ENCODE data around the gene KCNAB1.

Gene KCNAB1

GRCh38 chr3:156378871-156379270 is 258.5 kb downstream of the KCNAB1 start:
- DNase-seq = no peak

DNA sequence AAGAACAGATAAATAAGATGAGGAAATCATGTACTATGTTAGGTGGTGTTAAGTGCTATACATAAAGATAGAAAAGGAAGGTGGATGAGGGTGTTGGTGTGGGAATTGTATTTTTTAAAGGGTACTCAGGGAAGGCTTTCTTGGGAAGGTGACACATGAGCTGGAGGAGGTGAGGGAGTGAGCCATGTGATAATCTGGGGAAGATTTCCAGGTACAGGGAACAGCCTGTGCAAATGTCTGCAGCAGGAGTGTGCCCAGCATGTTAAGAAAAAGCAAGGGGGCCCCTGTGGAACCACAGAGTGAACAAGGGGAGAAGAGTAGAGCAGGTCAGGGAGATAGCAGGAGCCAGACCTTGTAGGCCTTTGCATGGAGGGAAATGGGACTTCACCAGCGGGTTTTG is 258.9 kb downstream of the KCNAB1 start:
- no peak for DNase-seq

GRCh38 chr3:156381253-156381652 is 260.9 kb downstream of the KCNAB1 start:
- DNase-seq = no peak

DNA sequence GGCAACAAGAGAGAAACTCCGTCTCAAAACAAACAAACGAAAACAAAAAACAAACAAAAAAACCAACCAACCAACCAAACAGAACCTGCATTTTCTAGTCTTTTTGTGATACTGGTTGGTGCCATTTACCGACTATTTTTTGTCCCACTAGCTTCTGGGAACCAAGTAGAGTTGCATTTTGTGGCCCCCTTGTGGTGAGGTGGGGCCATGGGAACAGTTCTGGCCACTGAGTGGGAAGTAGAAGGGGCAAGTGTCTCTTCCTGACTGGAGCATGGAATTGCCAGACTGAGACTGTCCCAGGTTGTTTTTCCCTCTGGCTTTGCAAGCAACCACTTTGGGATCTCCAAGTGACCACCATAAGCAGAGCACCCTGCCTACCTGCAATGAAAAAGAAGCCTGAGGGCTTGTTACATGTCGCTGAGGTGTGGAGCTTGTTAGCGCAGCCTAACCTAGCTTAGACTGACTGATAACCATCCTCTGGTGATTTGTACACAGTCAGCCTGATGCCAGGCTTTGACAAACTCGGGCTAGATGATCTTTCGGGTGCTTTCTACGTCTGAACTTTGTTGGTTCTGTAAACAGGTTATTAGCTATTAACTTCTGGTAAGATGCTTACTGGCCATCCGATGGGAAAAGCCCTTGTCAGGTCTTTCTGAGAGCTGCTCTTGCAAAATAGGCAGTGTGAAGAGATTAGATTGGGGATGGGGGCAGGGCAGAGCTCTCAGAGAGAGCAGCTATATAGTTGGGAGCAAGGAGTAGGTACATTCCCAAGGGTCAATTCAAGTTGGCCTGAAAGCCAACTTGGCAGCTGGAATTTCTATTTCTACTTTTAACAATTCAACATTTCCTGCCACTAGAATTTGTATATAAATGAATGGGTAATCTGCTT is 262.3 kb downstream of the KCNAB1 start:
- no peak for DNase-seq

GRCh38 chr3:156383441-156384025 is 263.2 kb downstream of the KCNAB1 start:
- DNase-seq = no peak

DNA sequence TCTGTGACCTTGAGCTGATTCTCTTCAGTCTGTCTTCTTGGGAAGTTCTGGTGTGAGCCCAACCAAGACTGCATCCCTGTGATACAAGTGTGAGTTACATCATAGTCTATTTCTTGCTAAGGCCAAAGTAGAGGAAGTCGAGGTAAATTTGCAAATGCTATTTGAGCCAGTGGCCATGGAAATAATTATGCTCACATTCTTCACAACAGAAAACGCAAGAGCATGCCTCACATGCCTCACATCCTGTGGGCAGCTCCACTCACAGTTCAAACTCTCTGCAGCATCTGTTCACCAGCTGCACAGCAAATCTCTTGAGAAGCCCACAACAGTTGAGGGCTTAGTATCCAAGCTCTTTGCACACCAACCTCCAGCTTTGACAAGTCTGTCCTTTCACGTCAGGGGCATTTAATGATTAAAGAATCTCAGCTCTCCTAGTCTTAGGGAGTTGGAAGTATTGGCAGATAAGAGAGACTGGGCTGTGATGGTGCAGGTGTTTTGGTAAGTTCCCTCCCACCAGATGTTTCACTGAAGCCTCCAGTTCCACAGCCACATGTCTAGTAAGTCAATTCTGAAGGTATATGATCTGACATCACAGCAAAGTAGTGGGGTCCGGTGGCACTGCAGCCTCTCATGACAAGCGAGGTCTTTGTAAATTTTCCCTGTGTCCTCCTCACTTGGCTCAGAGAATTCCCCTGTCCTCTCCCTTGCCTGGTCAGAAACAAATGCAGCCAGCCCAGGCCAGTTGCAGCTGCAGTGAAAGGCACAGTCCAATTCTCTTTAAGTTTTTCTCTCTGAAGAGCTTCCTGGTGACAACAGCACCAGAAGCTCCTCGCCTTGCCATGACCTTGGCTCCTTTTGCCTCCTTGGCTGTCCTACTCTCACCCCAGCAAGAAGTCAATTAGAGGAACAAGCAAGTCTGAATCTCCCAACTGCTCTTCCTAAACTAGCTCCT is 268.4 kb downstream of the KCNAB1 start:
- peak; percentile 80 for DNase-seq

DNA sequence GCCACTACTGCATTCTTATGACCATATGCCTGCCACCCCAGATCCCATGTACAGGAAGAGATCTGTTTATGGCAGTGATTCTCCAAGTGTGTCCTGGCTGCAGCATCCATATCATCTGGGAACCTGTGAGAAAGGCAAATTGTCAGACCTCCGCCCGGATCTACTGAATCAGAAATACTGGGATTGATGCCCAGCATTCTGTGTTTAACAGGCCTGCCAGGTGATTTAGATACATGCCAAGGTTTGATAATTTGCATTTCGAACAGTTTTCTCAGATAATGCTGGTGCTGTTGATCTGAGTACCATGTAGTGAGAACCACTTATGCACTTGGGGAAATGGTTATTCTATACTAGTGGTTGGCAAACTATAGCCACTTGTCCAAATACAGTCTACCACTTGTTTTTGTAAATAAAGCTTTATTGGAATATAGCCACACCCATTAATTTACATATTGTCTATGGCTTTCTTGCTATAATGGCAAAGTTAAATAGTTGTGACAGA is 269.1 kb downstream of the KCNAB1 start:
- DNase-seq = no peak

DNA sequence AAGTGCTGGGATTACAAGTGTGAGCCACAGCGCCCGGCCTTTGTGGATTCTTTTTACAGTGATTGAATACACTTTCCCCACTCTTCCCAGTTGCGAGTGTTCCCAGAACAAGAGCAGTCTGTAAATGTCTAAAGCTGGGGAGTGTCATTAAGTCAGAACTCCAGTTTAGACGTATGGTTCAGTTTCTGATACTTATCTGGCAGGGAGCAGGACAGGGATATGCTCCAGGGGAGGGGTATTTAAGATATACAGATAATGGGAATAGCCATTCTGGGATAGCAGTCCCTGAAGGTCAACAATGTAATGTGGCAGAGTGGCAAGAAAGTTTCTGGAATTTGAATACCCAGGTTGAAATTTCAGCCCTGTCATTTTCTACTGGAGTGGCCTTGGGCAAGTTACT is 270.5 kb downstream of the KCNAB1 start:
- DNase-seq = no peak

DNA sequence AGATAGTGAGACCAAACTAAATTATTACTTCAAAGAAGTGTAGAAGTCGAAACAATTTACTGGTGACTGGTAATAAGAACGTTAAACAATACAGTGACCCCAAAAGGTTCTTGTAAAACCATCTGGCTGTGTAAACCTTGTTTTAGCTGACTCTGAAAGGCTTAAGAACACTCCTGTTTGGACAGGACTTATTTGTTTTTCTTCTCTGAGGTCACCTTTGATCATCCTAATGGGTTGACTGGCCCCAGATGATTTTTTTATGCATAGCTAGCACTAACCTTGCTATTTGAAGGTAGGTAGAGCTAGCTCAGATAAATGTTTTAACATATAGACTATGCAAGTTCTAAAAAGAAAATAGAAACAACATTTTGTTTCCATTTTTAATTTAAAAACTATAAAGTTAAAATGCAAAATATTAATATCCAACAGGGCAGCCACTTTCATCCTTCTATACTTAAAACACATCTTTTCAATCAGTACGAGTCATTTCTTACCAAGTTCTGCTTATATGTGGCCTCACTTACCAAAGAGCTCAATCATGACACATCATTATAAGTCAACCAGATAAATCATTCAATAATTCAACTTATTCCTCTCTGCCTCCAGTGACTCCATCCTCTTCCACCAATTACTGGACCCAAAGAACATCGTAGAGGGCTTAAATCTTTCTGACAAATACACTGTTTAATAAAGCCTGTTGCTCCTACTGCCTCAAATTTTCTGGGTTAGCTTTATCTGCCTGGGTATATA is 275.8 kb downstream of the KCNAB1 start:
- DNase-seq = no peak

- no peak for DNase-seq
These were observed 276.5 kb downstream of the KCNAB1 start for GRCh38 chr3:156396851-156397250.

DNA sequence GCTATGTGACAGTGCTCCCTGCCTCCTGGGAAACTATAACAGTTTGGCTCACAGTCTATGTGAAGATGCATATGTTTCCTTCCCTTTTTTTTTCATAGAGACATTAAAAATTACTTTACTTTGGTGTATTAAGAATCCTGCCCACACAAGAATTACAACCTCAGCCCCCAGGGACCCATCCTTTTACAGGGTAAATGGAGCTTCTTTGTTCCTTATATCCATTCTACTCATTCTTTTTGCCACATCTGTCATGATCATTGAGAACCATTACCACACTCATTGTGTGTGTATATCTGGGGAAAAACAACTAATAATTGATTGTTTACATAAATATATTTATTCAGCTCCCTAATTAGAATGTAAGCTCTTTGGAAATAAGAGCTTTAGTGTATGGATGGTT is 277.2 kb downstream of the KCNAB1 start:
- no peak for DNase-seq

DNA sequence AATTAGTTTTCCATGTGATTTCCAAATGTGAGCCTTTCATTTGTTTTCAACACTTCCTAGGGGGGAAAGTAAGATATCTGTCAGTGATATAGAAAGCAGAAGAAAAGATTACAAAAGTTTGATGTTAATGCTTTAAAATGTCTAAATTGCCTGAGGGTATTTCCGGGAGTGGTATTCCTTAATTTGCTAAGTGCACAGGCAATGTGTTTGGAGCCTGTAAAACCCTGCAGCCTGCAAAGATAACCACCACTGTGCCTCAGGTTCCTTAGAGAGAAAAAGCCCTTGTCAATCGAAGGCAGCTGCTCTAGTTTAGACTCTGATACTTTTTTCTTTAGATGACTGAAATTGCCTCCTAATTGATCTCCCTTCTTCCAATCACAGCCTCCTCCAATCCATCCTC is 279.7 kb downstream of the KCNAB1 start:
- DNase-seq = no peak

- no peak for DNase-seq
These were observed 280.4 kb downstream of the KCNAB1 start for GRCh38 chr3:156400735-156401134.

- DNase-seq = no peak
These were observed 283.8 kb downstream of the KCNAB1 start for GRCh38 chr3:156404217-156404616.

GRCh38 chr3:156406393-156406792 is 286.0 kb downstream of the KCNAB1 start:
- DNase-seq = no peak

DNA sequence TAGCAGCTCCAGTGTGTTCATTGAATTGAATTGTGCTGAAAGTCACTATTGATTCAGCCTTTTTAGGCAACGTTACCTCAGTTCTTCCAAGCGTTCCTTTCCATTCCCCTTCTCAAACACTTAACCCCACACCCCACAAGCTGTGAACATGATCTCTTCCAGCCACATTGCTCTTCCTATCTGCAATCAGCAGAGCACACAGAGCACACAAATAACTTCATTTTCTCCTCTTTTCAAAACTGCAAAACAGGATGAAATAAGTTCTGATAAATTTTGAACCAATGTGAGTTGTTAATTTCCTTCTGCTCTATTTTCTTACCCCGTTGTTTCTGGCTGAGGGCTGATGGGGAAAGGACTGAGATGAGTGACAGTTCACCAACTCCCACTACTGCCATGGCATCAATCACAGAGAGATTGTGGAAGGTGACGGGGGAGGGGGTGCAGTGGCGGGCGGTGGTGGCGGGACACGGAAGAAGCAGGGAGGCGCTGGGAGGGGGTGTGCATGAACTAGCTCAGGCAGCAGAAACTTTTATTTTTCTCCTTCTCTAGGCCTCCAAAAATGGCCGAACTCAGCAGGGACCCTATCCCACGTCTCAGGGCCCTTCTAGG is 287.3 kb downstream of the KCNAB1 start:
- no peak for DNase-seq

DNA sequence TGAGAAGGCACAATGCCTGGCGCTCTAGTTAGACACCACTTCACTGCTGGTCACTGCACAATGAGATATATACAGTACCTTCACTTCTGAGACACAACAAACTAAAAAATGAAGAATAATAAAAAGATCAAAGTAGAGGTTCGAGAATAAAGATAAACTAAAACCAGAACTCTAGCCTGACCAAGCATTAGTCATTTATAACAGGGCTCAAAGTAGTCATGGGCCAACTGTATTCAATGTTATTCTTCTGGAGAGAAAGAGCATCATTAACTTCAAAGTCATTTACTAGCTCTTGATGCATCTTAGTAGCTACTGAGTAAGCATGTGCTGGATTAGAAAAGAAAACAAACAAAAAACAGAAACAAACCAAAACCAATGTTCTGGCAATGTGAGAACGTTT is 289.3 kb downstream of the KCNAB1 start:
- DNase-seq = no peak

GRCh38 chr3:156412600-156412999 is 292.2 kb downstream of the KCNAB1 start:
- no peak for DNase-seq

GRCh38 chr3:156413293-156413892 is 293.0 kb downstream of the KCNAB1 start:
- DNase-seq = no peak

DNA sequence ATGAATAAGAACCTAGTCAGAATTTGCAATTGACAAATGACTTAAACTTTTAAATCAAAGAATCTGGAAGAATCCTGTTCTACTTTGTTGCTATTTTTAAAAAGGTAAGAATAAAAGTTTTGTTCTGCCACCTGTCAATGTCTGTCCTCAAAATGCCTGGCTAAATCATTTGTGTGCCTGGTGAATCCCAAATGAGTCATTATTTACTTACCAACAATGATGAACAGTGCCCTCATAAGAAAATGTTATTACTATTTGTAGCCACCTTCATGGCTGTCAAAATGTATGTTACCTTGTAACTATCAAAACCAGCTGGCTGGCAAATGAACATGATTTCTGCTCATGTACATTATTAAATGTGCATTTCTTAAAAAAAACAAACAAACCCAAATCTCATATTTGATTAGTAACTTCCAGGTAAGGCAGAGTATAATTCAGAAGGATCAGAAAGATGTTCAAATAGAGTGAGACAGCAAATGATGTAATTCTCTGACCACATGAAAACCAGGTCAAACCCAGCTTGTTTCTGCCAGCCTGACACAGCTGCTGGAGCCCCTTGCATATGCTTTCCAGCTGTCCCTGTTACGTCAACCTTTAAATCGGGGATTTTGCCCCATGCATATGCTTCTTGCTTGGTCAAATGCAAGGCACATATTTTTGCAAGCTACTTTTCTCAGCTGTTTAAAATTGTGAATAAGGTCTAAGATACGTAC is 296.6 kb downstream of the KCNAB1 start:
- peak; percentile 62 for DNase-seq

All from right hindlimb (tissue), 1 donor.